CD4-positive, alpha-beta T cell treated with Interleukin-17A for 1 hour (primary cell): ENCODE data around the gene GLRA3.
"Not testable (repeated sequence)": the region's sequence is repeated elsewhere in the genome, so short reads cannot be mapped to it uniquely, and the experiment has no call there.

Experiments
- DNase-seq: peaks from one replicate; pipeline ENCODE4 v3.0.0-alpha.2; 2020

GLRA3 gene

DNA sequence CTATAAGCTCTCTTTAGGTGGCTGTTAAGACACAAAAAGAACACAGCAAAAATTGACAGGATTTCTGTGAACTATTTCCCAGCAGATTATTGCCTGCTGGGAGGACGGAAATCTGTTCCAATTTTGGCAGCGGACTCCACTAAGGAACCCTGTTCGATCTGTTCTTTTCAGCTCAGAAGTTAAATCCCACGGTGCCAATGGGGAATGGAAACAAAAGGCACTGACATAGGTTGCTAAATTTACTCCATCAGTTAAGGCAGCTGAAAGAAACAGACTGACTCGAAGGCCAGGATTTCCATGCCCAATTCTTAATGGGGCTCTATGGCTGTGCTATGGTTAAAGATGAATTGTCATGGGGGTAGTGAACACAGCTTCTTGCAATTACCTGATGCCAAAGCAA, 180.2 kb downstream of the GLRA3 start:
- no peak for DNase-seq

DNA sequence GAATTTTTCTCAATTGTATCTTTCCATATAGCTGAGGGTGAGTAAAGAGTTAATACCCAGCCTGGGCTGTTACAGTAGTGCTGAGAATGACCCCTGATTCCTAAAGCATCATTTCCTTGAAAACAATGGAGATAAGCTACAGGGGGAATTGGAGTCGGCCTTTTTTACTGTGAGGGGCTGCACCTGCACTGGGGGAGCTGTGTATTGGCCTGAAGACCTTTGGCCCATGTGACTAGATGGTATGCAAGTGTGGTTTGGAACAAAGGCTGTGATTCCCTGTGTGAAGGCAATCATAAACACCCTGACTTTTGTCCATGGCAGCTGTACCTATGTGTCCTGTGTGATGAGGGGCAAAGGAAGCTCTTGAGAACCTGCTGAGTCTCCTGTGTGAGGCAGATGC, 182.7 kb downstream of the GLRA3 start:
- no peak for DNase-seq

DNA sequence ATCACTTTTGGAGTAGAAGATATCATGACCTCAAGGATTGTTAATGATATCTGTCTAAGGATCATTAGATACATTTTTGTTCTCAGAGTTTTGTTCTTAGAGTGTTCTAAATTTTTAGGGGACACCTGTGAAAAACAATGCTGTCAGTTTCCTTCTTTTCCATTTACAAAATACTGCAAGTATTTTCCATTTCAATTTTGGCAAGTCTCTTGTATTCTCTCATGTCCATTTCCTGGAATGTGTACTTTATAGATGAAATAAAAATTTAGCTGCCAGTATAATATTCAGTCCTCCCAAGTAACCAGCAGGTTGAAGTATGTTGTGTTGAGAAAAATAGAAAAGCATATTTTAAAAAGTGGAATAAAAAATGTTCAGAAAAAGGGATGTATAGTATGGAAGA, 188.9 kb downstream of the GLRA3 start:
- no peak for DNase-seq

DNA sequence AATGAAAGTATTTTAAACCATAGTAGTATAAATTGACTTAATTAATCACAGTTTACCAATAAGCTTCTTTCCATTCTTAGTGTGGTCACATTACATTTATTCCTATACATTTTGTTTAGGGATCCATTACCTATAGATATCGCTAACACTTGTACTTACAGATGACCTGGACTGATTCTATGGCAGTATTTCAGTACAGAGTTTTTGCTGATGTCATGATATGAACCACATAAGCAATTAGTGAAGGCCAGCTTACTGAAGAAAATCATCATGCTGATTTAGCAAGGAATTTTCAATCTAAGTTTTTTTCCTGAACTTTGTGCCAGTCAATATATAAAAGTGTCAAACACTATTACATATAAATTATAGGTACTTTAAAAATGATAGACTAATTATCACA, 193.3 kb downstream of the GLRA3 start:
- no peak for DNase-seq

DNA sequence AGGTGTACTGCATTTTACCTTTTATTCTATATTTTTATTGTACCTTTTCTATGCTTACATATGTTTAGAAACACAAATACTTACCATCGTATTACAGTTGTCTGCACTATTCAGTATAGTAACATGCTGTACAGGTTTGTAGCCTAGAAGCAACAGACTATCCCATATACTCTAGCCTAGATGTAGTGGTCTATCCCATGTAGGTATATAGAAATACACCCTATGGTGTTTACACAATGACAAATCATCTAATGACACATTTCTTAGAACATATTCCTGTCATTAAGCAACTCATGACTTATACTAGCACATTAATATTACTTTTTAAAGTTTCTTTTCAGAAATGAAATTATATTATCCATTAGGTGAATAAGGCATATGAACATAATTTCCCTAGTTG, 195.6 kb downstream of the GLRA3 start:
- no peak for DNase-seq

DNA sequence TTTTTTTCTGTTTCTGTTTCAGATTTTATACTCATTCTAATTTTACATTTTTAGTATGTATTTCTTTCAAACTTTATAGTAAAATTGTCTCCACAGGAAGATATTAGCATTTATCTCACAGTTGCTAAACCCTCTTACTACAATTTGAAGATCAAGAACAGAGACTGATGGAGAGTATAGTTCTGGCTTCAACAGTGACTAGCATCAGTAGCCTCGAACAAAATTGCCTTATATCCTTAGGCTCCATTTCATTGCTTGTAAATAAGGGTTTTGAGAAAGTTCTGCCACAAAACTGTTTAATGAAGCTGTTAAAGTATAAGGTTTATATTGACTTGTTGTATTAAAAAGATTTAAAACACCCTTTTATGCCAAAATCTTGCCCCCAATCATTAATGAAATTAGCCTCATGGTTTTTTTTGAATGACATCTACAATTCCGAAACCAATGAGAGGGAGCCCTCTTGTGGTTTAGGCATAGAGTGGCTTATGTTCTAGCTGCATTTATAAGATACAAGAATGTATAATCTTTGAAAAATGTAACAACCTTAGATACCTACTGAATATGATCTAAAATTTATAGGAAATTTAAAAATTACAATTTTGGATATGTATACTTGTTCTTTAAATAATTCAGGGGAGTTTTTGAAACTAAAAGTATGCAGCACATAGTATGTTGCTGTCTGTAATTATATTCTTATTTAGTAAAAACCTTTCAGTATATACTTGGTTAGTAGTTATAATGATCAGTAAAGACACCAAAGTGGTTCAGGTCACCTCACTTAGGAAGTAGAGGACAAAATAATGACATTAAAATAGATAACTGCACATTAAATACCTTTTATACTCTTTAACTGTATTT, 196.9 kb downstream of the GLRA3 start:
- DNase-seq = peak; percentile 38

DNA sequence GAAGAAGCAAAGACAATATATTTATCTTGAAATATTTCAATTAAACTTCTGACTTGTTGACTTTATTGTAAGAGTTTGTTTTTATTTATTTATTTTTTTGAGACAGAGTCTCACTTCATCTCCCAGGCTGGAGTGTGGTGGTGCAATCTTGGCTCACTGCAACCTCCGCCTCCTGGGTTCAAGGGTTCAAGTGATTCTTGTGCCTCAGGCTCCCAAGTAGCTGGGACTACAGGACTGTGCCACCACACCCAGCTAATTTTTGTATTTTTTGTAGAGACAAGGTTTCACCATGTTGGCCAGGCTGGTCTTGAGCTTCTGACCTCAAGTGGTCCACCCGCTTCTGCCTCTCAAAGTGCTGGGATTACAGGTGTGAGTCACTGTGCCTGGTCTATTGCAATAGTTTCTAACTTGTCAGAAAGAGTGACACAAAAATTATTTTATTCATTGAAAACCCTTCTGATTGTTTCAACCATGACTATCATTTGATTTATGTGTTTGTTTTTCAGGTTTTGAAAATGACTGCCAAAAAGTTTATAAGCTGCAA, 199.1 kb downstream of the GLRA3 start:
- not testable (repeated sequence) for DNase-seq

DNA sequence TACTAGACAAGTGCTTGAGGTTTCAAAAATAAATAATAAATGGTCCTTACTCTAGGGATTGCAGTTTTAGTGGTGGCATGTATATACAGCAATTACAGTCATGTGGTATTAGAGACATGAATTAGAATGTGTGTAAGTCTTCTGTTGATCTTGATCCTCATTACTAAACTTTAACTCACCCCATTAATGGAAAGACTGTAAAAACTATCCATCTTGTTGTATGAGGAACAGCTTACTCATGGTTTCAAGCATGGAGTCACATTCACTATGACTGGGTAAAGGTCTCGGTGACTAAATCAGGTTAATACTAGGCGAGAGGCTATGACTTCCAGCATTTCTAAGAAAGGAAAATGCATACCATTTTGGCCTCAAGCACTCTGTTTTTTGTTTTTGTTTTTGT, 199.8 kb downstream of the GLRA3 start:
- no peak for DNase-seq

DNA sequence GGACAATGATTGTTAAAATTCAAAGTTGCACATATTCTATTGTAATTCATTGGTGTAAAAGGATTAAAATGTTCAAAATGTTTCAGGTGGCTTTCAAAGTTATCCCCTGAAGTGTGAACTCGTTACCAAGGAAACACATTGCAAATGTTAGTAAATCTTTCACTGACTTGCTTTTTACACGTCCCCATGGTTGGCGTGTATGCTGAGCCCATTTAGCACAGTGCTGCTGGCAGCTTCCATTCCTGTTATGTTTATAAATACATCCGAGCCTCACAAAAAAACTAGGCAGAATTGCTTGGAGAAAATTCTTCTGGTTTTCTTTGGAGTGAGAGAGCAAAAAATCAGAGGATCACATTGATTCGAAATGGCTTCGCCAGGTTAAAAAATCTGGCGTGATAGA, 200.9 kb downstream of the GLRA3 start:
- DNase-seq = no peak

DNA sequence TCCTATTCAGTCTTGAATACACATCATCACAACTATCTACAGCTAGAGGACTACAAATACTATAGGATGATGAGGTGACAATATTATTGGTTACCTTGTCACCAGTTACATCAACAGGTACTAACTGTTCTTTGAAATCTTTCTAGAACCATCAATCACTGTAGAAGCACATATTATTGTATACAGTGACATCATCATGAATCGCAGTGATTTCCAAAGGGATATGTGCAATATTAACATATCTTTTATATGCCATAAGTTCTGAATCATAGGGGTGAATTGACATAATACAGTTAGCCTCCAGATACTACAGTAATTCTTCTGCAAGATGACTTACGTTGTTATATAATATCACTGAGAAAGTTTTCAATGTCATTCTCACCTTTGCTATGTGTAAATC, 201.6 kb downstream of the GLRA3 start:
- no peak for DNase-seq

DNA sequence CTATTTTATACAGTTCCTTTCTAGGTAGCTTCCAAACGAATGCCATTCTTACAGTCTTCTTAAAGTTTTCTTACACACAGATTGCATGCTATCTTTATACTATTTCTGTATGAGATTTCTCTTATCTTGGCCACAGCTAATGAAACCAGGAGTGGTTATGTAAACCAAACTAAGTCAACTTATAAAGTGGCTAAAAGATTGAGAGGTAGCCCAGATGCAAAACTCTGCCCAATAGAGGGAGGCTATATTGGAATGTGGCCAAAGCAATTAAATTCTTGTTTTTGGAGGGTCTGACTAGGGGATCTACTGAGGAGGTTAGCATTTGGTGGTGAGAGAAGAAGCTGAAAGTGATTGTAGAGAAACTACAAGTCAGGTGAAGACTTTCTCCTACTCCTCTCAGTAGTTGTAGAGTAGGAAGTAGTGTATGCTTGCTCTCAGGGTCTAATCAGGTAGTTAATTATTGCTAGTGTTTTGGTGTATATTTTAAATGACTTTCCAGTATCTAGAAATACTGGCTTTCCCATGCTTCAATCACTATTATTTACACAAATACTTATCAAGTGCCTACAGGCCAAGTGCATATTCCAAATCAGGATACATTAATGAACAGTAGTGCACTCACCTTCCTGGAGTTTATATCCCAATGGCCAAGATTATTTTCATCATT, 202.6 kb downstream of the GLRA3 start:
- DNase-seq = no peak

DNA sequence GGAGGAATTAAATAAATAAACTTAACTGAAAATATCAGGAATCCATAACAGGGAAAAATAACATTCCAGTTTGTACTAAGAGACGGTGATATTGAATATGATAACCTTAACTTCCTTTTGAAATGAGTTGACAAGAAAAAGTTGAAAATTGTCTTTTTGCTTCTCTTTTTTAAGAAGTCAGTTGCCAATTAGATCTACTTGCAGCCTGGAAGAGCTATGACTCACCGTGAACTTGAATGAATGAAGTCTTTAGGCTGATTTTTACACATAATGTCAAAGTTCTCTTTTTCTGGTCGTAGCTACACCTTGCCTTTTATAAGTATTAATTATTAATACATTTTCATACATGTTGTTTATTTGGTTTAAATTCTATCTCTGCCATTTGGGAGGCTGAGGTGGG, 212.4 kb downstream of the GLRA3 start:
- no peak for DNase-seq

DNA sequence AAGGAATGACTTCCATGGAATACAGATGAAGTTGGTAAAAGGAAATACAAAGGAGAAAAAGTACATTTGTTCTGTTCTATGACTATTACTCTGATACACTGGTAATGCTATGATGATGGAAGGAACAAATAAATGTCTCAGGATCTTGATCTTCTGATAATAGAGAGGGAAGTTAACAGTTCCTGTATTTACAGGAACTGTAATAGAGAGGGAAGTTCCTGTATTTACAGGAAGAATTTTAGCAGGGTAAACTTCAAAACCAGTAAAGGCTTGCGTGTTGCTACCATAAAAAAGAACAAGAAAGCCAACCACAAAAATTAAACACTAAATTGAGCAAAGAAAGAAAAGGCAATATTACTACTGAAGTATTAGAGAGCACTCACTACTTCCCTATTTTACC, 215.1 kb downstream of the GLRA3 start:
- DNase-seq = no peak

DNA sequence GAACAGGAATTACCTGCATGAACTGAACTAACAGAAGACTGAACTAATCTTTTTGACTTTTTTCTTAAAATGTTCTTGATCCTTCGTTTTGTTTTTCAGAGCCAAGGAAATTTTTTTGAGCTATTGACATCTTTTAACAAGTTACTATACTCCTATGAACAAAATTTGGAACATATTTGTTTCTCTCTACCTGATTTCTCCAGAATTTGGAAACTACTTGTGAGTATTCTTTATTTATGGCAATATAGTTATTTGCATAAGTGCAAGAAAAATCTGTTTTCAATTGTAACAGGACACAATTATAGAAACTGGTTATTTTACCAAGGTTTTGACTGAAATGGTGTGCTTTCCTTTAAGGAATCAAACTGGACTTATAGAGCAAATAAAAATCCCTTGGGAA, 217.3 kb downstream of the GLRA3 start:
- no peak for DNase-seq

DNA sequence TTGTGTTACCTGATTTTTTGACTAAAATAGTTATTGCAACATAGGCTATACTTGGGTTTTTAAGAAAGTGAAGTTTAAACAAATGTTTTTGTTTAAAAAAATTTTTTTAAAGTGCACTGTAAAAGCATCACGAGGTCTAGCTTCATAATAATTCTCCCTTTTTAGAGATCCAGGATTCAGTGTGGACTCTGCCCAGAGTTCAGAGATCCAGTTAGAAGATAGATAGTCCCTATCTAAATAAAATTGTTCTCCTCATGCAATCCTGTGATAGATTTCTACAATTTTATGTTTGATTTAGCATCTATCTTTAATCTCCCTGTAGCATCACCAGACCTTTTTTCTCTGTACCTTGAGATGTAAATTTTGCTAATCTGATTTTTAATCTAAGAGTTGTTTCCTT, 221.3 kb downstream of the GLRA3 start:
- no peak for DNase-seq

DNA sequence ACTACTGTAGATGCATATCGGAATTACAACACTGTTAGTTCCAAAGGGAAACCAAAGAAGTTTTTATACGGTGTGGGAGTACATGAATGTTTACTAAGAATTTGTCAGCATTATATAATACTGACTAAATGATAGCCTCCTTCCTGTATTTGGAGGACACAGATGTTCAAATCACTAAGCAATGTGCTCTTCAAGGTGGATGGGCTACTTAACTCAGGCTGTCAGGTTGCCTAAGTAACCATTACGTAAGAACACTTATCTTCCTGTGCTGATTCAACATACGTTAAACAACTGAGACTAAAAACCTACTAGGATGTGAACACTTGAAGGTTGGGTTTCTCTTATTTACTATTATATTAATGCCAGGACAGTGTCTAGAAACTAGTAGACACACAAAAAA, 224.8 kb downstream of the GLRA3 start:
- peak; percentile 10 for DNase-seq

DNA sequence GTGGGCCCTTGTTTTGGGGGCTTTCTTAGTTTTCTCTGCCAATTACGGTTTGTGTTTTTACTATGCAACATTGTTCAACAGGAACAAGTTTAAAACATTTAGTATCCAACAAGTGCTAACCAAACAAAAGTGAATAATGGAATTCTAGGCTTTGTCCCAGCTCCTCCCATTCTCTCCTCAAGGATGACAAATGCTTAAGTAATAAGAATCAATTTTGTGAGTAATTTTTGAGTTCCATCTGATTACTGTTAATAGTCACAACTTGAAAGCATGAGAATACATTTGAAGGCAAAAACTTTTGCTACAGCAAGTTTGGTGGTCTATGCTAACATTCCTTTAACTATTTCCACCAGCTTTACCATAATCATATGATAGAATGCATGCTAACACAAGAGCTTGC, 228.7 kb downstream of the GLRA3 start:
- DNase-seq = no peak

DNA sequence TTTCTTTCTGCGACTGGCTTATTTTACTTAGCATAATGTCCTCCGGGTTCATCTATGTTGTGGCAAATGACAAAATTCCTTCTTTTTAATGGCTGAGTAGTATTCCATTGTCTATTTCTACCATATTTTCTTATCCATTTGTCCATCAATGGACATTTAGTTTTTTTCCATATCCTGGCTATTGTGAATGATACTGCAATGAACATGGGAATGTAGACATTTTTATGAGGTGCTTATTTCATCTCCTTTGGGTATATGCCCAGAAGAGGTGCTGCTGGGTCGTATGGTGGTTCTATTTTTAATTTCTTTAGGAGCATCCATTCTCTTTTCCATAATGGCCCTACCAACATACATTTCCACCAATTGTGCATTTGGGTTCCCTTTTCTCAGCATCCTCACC, 230.2 kb downstream of the GLRA3 start:
- DNase-seq = no peak

DNA sequence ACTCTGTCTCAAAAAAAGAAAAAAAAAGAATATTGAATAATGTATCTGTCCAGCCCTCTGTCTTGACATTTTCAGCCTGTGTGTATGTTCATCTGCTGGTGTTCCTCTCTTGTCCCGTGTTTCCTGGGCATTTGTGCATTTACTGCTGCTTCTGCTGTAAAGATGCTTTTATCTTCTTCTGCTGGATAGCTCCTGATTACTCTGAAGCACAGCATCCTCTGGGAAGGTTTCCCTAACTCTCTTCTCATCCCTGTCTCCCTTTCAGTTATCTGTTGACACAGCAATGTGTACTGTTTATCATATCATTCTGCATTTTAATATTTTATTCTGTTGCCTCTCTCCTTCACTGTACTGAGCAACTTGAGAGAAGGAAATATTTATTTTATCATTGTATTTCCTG, 232.5 kb downstream of the GLRA3 start:
- DNase-seq = no peak

DNA sequence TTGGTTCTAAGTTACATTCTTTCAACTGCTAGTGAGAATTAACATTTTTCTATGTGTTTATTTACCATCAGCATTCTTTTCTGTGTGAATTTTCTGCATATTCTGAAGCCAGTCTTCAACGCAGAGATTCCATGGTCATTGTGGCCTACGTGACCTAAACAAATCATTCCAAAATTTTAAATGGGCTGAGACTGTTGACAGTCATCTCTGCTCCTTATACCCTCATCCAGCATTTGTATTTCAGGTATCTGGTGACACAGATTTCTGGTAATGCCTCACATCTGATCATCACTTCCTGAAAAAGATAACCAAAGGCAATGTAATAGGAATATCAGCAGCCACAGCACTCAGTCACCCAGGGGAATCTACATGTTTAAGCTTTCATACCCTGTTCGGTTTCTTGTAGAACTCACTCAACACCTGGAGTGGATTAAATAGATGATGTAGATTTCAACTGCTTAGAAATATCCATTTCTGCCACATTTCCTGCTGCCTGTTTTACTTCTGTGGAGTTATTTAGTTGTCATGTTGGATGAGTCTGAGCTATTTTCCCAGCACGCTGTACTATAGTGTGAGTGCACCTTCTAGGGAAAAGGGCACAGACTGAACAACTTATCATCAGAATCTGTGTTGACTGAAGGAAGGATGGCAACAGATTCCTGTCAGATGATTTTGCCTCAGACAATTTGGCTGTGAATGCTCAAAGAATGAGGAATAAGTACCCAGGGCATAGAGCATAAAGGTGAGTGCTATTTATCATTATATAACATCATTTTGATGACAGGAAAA, 233.7 kb downstream of the GLRA3 start:
- no peak for DNase-seq

DNA sequence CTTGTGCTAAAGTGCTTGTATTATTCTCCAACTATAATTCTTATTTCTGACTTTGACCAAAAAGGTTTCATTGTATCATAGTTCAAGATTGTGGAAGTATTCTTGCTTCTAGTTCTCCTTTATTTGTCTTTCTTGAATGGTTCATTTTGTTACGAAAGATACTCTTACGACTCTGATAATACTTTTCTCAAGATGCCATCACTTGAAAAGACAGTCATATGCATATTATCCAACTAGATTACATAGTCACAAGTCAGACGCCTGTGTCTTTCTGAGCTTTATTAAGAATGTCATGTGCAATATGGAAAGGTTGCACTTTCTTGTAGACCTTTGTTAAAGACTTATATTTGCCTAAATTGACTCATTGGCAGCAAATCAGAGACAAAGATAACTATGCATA, 235.3 kb downstream of the GLRA3 start:
- DNase-seq = no peak

DNA sequence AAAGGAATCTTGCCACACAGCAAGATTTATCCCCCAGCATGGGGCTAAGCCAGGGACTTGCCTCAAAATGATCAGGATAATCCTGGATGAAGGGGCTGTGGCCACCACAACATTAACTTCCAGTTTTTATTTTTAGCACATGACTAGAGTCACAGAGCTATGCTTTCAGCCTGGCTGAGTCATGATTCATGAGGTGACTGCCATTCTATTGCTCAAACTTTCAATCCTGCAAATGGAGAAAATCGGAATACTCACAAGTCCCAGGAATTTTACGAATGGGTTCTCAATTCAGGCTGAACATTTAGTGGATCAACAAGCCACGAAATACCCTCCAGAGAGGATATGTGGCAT, 236.1 kb downstream of the GLRA3 start:
- DNase-seq = no peak

DNA sequence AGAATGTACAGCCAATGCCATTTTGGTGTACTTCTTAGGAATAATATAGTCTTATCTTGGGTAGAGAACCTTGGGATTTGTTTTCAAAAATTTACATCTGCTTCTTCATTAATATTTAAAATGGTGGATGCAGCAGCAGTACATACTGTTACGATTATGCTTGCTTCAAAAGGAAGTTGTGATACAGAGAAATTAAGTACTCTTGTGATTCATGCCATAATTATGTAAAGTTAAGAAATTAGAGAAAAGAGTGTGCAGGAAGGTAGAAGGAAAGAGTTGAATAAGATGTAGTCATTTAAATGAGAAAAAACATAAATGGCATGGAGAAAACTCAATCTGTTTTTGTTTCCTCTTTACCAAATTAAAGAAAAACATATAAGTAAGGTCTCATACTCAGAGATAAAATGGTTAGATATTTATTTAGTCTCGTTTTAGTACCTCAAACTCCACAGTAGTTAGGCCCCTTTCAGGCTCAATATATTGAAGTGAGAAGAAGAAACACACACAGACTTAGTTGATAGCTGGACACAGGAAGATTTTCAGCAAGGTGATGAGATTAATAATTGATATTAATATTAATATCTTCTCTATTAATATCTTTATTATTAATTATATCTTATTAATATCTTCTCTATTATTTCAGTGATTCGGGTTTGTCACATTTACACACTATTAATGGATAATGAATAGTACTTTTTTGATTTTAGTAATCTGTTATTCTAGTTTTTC, 236.6 kb downstream of the GLRA3 start:
- DNase-seq = no peak
